GM18499 (cell line): ENCODE results near the gene FAM124A.

ENCODE experiments used
- ATAC-seq: cut with Tn5 transposase; IDR thresholded peaks from one replicate; pipeline ENCODE4 v1.9.1; 2021; ENCODE audit warnings: moderate number of reproducible peaks; ENCODE audit not compliant: insufficient read depth, unreplicated experiment

The FAM124A gene

DNA sequence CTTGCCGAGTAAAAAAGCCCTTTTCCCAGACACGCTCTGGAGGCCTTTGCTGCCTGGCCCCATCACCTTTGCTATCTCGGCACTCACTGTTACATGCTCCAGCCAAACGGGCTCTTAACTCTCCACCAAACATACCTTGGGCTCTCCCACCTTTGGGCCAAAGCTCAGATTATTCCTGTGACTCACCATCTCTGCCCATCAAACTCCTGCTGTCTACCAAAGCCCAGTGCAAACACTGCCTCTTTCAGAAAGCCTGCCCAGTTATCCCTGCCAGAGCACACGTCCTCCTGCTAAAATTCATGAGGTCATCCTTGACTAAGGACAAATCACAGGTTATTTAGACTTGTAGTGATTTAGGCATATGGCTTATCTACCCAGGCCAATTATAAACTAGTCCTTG is 69.1 kb downstream of the FAM124A start:
- ATAC-seq = no peak

DNA sequence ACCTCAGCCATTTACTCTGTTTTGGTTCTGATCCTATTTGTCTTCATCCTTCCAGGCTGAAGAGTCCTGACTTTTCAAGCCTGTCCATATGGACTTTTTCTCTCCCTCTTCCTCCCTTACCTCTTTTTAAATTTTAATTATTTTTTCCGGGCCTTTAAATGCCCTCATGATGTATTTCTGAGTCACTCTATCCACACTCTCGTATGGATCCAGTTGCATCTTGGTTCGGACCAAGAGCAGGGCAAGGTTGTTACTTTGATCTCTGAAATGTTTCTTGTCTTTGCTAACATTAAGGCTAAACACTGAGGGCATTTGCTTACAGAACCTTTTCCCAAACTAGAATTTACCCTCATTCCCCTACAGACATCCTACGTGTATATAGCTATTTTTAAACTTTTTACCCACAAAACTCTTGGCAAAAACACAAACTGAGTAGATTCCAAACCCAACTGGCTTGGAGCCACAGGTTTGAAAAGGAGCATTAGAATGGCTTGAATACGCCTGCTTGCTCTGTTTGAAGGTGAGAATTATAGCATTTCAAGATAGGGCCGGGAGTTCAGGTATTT is 69.9 kb downstream of the FAM124A start:
- no peak for ATAC-seq

DNA sequence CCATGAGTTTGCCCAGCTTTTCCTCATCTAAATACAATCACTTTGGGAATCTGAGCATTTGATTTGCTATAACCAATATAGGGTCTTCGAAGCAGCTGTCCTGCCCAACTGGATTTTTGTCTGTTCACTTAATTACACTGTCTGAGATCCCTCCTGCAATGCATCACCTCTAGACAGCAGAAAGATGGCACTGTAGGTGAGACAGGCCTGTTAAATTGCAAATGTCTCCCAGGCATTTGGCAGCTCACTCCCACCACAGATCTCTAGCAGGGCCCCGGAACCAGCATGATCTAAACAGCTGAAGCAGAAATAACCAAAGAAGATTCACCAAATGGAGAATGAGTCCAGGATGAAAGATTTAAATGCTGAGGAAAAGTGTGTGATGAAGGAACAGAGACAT is 75.4 kb downstream of the FAM124A start:
- no peak for ATAC-seq

DNA sequence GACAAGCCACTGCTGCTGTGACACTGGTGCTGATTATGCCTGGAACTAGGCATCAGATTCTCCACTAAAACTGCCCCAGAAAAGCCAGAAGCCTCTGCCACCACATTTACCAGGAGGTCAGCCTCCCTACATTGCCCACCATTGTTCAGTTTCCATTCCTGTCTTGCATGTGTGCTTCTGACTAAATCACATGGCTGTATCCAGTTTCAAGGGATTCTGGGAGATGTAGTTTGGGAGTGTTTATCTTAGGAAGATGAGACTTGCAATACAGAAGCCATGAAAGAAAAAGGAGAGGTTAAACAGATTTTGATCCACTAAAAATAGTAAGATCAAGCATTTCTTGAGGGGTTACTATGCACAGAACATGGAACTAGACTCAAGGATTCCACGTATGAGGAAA is 76.6 kb downstream of the FAM124A start:
- no peak for ATAC-seq

DNA sequence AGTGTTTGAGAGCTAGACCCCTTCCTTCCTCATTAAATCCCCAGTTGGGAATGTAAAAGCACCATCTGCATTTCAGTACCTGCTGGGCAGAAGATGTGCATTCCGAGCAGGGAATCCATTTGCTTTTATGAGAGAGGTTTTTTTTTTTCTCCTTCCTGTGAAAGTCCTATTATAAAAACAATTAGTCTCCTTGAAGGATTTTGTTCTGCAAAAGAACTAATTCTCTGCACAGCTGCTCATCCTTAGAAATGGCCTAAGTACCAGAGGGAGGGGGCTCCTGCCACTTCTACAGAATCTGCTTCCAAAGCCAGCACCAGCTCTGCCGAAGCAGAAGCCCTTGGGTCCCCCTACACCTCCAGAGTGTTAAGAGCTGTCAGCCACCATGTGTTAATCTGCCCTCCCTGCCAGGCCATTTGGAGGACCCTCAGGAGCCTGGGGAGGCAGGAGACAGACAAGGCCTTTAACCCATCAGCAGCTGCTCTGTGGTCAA is 80.9 kb downstream of the FAM124A start:
- no peak for ATAC-seq

DNA sequence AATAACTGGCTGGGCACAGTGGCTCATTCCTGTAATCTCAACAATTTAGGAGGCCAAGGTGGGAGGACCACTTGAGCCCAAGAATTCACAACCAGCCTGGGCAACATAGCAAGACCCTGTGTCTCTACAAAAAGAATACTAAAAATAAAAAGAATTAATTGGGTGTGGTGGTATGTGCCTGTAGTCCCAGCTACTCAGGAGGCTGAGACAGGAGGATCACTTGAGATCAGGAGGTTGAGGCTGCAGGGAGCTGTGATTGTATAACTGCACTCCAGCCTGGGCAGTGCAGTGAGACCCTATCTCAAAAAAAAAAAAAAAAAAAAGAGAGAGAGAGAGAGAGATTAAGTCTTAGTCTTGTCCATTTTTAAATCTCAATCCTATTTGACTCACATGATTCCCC is 81.7 kb downstream of the FAM124A start:
- ATAC-seq = no peak

DNA sequence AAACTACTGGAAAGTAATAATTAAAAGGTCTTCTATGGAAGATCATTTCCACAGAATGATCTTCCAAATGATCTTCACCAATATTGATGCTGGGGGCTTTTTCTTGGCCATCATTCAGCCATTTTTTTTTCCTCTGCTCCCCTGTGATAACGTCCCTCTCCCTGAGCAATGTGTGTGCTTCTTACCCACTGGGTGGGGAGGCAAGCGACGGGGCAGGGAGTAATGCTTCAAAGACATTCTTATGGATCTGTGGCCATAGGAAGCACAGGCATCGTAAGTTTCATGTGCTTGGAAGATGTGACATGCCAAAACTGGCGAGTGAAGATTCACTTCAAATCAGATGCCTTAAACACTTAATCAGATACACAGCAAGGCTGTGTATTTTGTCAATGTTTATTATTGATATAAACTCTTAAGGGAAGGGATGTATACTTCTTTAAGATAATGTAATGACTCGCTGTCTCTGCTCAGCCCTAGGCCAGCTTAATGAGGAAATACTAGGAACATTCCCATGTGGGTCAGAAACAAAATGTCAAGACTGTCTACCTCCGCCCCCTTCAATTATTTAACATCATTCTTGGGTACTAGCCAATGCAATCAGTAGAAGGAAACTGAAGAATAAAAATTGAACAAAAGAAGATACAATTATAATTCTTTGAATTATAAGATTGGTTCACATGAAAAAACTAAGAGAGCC is 83.2 kb downstream of the FAM124A start:
- no peak for ATAC-seq

DNA sequence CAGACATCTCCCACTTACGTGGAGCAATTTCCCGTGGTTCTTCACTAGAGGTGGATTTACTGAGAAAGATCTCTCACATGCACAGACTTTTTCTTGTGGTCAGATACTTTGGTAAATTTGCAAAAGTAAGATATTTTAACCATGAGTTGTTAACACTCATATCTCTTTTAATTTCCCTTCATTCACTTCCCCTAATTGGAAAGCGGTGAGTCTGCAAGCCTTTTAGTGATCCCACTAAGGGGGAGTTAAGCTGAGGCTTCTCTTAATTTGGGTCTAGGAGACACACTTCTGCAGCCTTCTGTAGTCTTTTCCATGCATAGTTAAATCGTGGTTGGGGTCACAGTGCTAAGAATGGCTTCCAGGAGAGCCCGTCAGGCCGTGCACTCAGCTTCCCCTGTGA is 86.6 kb downstream of the FAM124A start:
- ATAC-seq = no peak

DNA sequence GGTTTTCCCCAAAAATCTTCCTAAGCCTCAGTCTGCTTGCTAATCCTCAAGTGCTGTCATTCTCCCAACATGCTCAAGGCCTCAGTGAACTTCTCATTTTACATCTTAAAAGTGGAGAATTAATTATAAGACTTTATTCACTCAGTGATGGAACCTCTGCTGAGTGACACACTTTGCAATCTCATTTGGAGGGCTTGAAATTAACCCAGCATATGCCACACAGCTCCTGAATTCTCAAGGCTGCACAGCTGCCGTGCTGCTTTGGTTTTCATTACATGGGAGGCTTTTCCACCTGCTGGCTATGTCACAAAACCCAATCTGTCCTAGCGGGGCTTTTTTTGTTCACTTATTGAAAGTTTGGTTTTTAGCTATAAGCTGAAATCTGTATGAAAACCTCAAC is 89.0 kb downstream of the FAM124A start:
- no peak for ATAC-seq

DNA sequence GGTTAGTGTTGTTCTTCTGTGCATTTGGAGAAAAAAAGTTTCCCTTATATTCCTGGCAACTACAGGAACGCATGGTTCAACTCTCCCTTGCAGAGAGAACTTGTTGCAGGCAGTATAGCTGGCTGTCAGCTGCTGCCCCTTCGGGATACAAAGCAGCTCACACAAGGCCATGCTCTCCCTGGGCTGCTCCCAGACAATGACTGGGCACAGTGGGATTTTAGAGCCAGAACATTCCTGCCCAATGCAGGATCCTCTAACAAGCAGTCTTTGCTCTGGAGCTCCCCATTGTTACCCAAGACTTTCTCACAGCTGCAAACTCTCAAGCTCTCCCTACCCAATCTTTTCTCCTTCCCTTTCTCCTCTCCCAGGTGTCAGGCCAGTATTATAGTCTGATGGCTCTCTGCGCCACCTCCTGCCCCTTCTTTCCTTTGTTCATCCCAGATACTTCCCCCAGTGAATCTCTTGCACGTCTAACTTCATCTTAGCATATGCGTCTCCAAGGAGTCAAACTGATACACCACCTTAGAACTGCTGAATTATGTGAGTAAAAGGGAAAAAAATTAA is 89.8 kb downstream of the FAM124A start:
- ATAC-seq = no peak

DNA sequence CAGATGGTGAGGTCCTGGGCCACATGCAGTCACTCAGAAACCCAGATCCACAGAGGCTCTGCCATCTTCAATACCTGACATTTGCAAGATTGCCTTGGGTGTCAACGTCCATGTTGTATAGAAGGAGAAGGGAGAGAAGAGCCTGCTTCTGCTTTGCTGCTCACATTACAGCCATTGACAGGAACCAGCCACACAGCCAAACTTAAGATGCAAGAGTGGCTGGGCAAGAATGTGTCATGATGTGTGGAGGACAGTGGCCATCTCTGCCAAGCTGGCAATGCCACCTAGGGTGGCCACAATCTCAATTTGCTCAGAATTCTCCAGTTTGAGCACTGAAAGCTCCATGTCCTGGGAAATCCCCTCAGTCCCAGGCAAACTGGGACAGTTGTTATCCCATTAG is 91.4 kb downstream of the FAM124A start:
- no peak for ATAC-seq

DNA sequence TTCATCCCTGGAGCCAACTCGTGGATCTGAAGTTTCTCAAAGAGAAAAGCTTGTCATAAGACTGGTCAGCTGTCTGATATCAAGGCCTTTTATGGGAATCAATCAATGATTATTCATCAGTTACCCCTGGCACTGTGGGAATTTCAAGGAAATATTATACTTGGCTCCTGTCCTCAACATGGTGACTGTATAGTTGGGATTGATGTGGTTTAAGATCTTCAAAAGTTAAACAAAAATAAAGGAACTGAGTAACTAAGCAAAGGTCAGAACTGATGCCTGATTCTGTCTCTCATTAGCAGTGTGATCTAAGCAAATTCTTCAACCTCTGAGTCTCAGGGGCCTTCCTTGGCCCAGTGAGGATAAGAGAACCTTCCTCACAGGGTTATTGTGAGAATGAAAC is 95.1 kb downstream of the FAM124A start:
- no peak for ATAC-seq

DNA sequence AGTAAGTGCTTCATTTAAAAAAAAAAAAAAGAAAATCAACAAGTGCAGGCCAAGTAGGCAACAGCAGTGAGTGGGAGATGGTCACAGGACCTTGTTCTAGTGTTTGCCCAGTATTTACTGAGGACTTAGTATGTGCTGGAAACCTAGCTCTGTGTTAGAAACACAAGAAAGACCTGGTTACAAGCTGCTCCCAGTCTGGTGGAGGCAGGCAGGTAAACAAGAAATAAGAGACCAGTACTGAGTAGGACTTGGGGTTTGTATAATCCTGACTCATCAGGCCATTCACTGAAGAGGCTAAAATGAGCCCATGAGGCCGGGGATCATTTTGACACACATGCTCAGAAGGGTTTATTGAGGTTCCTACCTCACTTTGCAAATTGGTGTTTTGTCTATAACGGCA is 95.8 kb downstream of the FAM124A start:
- no peak for ATAC-seq

DNA sequence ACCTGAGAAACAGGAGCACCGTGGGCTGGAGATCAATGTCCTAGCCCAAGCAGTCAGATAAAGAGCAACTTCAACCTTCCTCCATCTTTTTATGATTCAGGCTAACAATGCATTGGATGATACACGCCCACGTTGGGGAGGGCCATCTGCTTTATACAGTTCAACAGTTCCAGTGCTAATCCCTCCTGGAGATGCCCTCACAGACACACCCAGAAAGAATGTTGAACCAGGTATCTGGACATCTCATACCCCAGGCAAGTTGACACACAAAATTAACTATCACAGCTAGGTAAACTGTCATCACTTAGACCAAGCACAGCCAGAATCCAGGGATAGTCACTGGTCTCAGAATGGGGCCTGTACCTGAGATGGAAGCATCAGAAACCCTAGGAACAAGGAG is 96.7 kb downstream of the FAM124A start:
- ATAC-seq = no peak

DNA sequence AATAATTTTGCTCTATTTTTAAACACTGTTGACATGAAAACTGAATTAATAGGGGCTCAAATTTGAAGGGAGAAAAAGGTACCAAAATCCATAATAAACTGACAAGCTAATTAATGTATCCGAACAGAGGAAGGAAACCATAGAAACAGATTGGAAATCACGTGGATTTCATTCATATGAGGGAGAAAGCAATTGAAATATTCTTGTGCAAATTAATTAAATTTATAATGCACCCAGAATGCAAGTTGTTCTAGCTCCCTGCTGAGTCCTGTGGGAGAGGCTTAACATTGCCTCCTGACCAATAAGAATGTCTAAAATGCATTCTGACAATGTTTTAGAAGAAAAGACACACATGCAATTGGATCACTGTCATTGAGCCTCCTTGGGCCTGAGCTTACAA is 99.6 kb downstream of the FAM124A start:
- no peak for ATAC-seq

DNA sequence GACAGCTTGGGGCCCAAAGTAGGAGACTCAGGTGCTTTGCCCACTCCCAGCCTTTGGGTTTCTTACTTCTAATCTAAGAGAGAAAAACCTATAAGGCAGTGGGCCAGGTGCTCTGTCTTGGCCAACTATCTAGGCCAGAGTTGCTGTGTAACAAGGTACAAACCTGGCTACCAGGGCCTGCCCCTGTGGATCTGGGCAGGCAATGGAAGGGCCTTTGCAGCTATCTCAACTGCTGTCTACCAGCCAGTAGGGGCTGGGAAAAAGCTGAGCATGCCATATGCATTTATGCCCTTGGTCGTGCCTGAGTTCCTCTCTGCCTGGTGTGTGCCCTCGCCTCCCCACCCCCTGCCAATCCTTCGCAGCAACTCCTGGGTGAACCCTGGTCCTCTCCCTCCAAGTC is 100.6 kb downstream of the FAM124A start:
- no peak for ATAC-seq

DNA sequence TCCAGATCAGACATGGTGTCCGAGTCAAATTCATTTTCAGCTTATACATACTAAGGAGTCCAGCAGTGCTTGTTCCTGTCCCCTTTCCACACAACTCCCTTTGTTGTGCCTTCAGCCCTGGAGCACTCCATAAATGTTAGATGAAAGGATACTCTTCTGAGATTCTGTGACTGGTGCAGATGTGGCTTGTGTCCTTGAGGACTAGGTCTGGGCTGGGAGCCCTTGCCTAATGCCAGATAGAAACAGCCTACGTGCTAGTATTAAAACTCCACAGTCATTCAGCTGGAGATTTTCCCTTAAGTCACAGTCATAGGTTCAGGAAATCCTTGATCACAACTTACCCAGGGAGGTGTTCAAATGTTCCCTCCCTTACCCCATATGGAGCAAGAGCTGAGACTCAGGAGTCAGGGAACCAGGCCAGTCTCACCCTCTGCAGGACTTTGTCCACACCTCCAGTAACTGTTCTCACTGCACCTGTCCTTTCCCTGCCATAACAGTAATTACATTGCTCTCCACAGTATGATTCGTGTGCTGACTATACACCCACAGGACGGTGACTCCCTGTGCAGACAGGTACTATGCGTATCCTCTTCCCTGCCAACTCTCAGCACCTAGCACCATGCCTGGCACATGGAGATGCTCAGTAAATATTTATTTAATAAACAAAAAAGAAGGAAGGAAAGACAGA is 101.8 kb downstream of the FAM124A start:
- no peak for ATAC-seq

DNA sequence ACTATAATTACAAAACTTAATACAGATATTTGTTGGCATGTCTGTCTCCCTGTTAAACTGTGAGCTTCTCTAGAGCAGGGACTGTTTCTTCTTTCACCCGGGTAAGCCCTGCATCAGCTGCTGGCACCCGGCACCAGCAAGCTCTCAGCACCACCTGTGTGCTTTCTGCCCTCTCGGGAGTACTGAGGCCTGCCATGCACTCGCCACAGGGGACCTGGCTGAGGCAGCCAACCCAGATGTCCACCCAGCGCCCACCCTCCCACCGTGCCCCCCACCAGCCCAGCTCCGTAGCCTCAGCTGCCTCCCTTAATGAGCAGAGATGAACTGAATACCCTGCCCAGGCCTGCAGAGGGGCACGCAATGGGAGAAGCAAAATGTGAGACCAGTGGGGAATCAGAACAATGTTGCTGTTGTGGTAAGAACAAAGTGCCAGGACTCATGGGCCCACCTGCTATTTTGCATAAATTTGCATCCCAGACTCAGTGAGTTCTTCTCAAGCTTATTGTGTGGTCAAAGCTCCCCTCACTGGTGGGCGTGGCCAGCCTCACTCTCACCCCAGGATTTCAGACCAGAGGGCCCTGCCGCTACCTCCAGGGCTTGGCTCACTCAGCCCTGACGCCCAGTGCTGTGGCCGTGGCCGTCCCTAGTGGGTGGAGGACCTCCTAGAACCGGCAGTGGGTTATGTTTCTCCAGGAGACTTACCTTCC is 102.7 kb downstream of the FAM124A start:
- ATAC-seq = no peak

DNA sequence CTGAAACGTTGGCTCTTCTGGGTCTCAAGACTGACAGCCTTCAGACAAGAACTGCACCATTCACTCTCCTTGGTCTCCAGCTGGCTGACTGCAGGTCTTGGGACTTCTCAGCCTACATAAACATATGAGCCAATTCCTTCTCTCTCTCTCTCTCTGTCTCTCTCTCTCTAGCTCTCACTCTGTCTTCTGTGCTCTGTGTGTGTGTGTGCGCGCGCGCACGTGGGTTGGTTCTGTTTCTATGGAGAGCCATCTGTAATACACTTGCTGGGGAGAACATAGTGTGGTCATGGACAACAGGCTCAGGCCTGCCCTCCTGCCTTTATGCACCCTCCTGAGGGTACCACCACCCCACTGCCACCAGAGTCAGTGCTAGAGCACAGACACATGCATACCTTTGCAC is 103.6 kb downstream of the FAM124A start:
- no peak for ATAC-seq

DNA sequence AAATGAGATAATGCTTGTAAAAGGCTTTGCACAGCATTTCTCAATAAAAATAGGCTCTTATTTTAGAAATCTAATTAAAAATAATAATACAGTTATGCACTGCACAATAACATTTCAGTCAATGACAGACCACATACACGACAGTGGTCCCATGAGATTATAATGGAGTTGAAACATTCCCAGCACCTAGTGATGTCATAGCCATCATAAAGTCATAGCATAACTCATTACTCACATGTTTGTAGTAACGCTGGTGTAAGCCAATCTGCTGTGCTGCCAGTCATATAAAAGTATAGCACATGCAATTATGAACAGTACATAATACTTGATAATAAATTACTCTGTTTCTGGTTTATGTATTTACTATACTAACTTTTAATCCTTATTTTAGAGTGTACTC is 104.6 kb downstream of the FAM124A start:
- ATAC-seq = no peak

DNA sequence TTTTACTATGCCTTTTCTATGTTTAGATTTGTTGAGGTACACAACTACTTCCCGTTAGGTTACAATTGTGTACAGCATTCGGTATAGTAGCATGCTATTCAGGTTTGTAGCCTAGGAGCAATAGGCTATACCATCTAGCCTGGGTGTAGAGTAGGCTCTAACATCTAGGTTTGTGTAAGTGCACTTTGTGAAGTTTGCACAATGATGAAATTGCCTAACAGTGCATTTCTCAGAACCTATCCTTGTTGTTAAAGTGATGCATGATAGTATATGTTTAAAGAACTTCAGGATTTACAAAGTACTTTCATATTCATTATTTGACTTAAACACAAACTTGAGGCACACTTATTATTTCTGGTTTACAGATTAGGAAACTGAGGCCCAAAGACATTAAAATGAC is 105.8 kb downstream of the FAM124A start:
- ATAC-seq = no peak
